Measurements from ENCODE around the gene CARNS1. TPM values are rescaled to one million over a fixed set of nuclear protein-coding genes. Genes with fewer than 3 reads are reported as not detected.
A peak's percentile ranks its signal among the peaks of the same experiment; 100 is the strongest.
"Not testable (repeated sequence)": the region's sequence is repeated elsewhere in the genome, so short reads cannot be mapped to it uniquely, and the experiment has no call there.

CARNS1 gene
- total and polyA plus RNA-seq, 10 of the 15 experiments (the other 5 are each of a cell fraction or from before 2014, with no cell fraction given): 0.02 to 0.14 (median 0.10) TPM; not detected in 3

- no peak for TF ChIP-seq CBX3 (IDR thresholded peaks at IDR 0.05; ENCODE audit: borderline replicate concordance, low read depth)
Measured at GRCh38 chr11:67423891-67424613, 8.6 kb downstream of the CARNS1 start (continued).

- ChIA-PET RAD21 (ENCODE audit: unreplicated experiment) (interaction anchor here (0.8 to 2.1 kb wide), 7 partner anchors 10 to 54 kb away, joined by 3 to 8 read pairs (median 3); partner anchors contain the start of genes CORO1B, PTPRCAP, TBC1D10C and TMEM134), POLR2A (interaction anchor here (0.8 to 4.4 kb wide), 10 partner anchors 11 to 60 kb away, joined by 3 to 28 read pairs (median 4); partner anchors contain the start of genes PPP1CA, PTPRCAP, TBC1D10C and TMEM134), SMC1A (ENCODE audit: uncharacterized antibody, unreplicated experiment) (interaction anchor here (1.5 to 2.3 kb wide), 3 partner anchors 11 to 26 kb away, joined by 6 to 10 read pairs (median 10); partner anchors contain the start of genes PPP1CA, PTPRCAP and TBC1D10C), CTCF (interaction anchor here (1.0 to 1.7 kb wide), 2 partner anchors 9 to 61 kb away, joined by 3 to 4 read pairs; no protein-coding TSS in a partner anchor)
- H3K27me3 ChIP-seq (replicated peaks in 1 of 2; ENCODE audit: control insufficient read depth in 2 of 2, insufficient read depth in 2 of 2, low read length in 1 of 2); H4K20me1 ChIP-seq (ENCODE audit: control insufficient read depth, insufficient read depth); DNase-seq (ENCODE audit: low read depth, low spot score); H3K4me1 ChIP-seq (ENCODE audit: control insufficient read depth, insufficient read depth, low read length); FAIRE-seq; in situ Hi-C loops (cut with MboI); H3K9me3 ChIP-seq (replicated peaks; ENCODE audit: control insufficient read depth, insufficient read depth, low read length); H3K36me3 ChIP-seq (ENCODE audit: control insufficient read depth in 2 of 2, insufficient read depth in 2 of 2, low read length in 1 of 2); BruUV-seq (replicated peaks); intact Hi-C loops (cut with micrococcal nuclease; ENCODE audit: unreplicated experiment): not testable (repeated sequence)
- Histone ChIP-seq H3K79me2 (ENCODE audit: control insufficient read depth, insufficient read depth, low read length) (peaks cover 18% of the 10 kb centered on the region), H3K4me2 (ENCODE audit: control insufficient read depth, insufficient read depth) (peak overlapping the region; percentile 60), H3K27ac (ENCODE audit: control insufficient read depth, insufficient read depth) (peak overlapping the region; percentile 69), H2AFZ (ENCODE audit: control insufficient read depth, low read depth, low read length) (peak overlapping the region; percentile 98), H3K4me3 (peak overlapping the region; percentile 100), H3K9ac (ENCODE audit: control insufficient read depth, insufficient read depth, low read length) (peak overlapping the region; percentile 93)
- ATAC-seq: peak; percentile 28
- WGBS (ENCODE audit: insufficient coverage, insufficient replicate concordance, low lambda C conversion rate, missing lambda C conversion rate): 58% methylated on average over 19 of the region's 19 CpGs
- peak; percentile 69; the same call in 1 of the 2 replicates for TF ChIP-seq MLLT1 (IDR thresholded peaks at IDR 0.05)
Measured at GRCh38 chr11:67427364-67427859, 11.9 kb downstream of the CARNS1 start.
